Hippocampal formation (tissue), 2 donors: ENCODE results near the gene SHTN1.

ENCODE experiments used
- DNase-seq, 2 donors: peaks; one replicate each; lab custom pipeline; 2025; lab: John Stamatoyannopoulos, UW

The SHTN1 gene

GRCh38 chr10:117005026-117005526 lies at the start of gene SHTN1:
SHTN1 (minus strand) TSS chr10:117005187; CDS start chr10:117005079, 108 bp downstream.
- peak in 1 of 2 donors; percentile 74 for DNase-seq

GRCh38 chr10:117053482-117053881 lies 48.5 kb upstream of the SHTN1 start:
- DNase-seq: no peak

GRCh38 chr10:117047947-117048346 lies 43.0 kb upstream of the SHTN1 start:
- no peak for DNase-seq

- DNase-seq: no peak
Observed at GRCh38 chr10:117016266-117016665, 11.3 kb upstream of the SHTN1 start.

- DNase-seq: no peak
Observed at GRCh38 chr10:117014835-117015234, 9.8 kb upstream of the SHTN1 start.

GRCh38 chr10:117007080-117007479 lies 2.1 kb upstream of the SHTN1 start:
- no peak for DNase-seq

- peak in 1 of 2 donors; percentile 71 for DNase-seq
Observed at GRCh38 chr10:117005527-117006055, 604 bp upstream of the SHTN1 start.

- peak; percentile 50 to 74 for DNase-seq
Observed at GRCh38 chr10:117004227-117005025, 561 bp downstream of the SHTN1 start.

GRCh38 chr10:117003336-117003735 lies 1.7 kb downstream of the SHTN1 start:
- no peak for DNase-seq

GRCh38 chr10:117002206-117002605 lies 2.8 kb downstream of the SHTN1 start:
- no peak for DNase-seq

GRCh38 chr10:117001144-117001543 lies 3.8 kb downstream of the SHTN1 start:
- no peak for DNase-seq

GRCh38 chr10:117000580-117000979 lies 4.4 kb downstream of the SHTN1 start:
- peak; percentile 26 to 45 for DNase-seq

GRCh38 chr10:116998172-116998571 lies 6.8 kb downstream of the SHTN1 start:
- no peak for DNase-seq

GRCh38 chr10:116997015-116997414 lies 8.0 kb downstream of the SHTN1 start:
- no peak for DNase-seq

- no peak for DNase-seq
Observed at GRCh38 chr10:116995648-116996047, 9.3 kb downstream of the SHTN1 start.

- no peak for DNase-seq
Observed at GRCh38 chr10:116994113-116994890, 10.7 kb downstream of the SHTN1 start.

- DNase-seq: no peak
Observed at GRCh38 chr10:116993610-116994009, 11.4 kb downstream of the SHTN1 start.

- no peak for DNase-seq
Observed at GRCh38 chr10:116992183-116992582, 12.8 kb downstream of the SHTN1 start.

- DNase-seq: no peak
Observed at GRCh38 chr10:116990276-116990800, 14.6 kb downstream of the SHTN1 start.

- DNase-seq: no peak
Observed at GRCh38 chr10:116989439-116989838, 15.5 kb downstream of the SHTN1 start.

- no peak for DNase-seq
Observed at GRCh38 chr10:116988311-116988710, 16.7 kb downstream of the SHTN1 start.

GRCh38 chr10:116985611-116986010 lies 19.4 kb downstream of the SHTN1 start:
- no peak for DNase-seq
